Activated CD4-positive, alpha-beta T cell treated with anti-CD3 and anti-CD28 coated beads for 4 hours (primary cell): ENCODE data around the gene CSMD2.

ENCODE experiments used
- DNase-seq, 2 donors: peaks; one replicate each; pipeline ENCODE4 v3.0.0-alpha.2; 2020

The CSMD2 gene

DNA sequence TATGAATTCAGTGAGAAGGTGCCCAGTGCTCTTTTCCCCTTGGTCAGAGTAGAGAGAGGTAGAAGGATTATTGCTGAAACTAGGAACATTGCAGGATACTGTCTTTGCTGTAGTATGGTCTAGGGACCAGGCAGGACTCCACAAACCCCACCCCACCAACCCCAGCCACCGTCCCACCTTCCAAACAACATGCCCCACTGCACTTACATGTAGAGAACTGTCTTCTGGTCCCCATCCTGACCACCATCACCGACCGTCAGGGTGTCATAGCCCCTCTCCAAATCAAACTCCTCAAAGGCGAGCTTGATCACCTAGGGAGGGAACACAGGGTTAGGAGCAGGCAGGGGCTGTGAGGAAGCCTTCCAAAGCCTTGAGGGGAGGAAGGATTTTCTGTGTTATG, 372.8 kb downstream of the CSMD2 start:
- no peak for DNase-seq

GRCh38 chr1:33791251-33791650, 373.8 kb downstream of the CSMD2 start:
- DNase-seq, result no peak

DNA sequence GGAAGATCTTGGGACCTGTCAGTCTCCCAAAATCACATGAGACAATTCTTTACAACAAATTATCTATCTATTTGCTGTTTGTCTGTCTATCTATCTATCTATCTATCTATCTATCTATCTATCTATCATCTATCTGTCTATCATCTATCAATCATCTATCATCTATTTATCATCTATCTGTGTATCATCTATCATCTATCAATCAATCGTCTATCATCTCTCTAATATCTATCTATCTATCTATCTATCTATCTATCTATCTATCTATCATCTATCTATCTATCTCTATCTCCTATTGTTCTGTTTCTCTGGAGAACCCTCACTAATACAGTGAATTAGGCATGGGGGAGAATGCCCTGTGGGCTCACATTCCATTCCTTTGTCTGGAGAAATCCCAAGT, 374.5 kb downstream of the CSMD2 start:
- DNase-seq, result no peak

- DNase-seq, result no peak
These were observed 380.2 kb downstream of the CSMD2 start for GRCh38 chr1:33784876-33785275.

GRCh38 chr1:33782776-33783175, 382.3 kb downstream of the CSMD2 start:
- DNase-seq, result no peak

DNA sequence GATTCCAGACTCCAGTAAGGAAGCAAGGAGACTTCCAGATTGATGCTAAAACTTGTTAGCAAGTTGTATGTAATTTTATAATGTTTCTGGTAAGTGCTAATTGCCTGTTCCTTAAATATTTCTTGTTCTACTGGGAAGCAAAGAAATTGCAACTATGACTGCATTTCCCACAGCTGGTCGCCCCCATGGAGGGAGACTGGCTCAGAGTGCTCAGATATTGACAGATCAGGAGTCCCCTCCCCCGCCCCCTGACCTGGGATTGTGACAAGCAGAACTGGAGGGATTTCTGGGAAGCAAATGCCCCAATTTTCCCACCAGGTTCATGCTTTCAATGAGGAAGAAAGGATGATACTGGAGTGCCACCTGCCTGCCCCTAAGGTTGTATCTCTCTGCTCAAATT, 383.4 kb downstream of the CSMD2 start:
- DNase-seq, result no peak

GRCh38 chr1:33777337-33777736, 387.7 kb downstream of the CSMD2 start:
- no peak for DNase-seq

- DNase-seq, result no peak
These were observed 396.2 kb downstream of the CSMD2 start for GRCh38 chr1:33768821-33769220.

GRCh38 chr1:33768106-33768505, 396.9 kb downstream of the CSMD2 start:
- DNase-seq, result no peak

DNA sequence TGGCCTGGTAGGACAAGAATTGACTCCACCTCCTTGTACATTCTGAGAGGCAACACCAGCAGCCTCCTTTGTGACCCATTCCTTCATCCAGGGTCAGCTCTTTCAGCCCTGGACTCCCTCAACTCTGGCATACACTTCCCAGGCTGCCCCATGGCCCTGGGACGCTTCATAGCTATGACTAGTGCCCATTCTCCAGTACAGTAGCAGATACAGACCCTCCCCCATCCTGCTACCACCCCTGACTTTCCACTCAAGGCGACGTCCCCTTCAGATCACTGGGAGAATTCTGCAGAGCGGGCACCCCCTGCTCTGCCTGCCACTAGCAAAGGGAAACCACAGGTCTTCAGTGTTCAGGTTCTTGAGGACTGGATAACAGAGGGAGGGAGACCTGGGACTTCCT, 400.9 kb downstream of the CSMD2 start:
- DNase-seq, result no peak

DNA sequence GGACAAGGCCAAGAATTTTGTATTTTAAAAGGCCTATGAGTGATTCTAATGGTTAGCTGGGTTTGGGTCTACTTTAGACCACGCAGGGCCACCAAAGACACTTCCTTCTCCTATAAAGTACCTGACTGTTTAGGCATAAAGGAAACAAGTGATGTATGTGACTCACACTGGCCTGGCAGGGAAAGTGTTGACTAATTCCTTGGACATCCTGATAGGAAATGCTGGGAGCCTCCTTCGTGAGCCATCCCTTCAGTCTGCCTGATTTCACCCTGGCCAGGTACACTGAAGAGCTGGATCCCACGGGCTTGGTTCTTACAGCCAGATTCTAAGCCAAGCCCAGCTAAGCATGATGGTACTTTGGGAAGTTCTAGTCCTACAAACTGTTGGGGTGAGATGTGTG, 401.6 kb downstream of the CSMD2 start:
- no peak for DNase-seq

GRCh38 chr1:33762962-33763361, 402.1 kb downstream of the CSMD2 start:
- DNase-seq, result no peak

DNA sequence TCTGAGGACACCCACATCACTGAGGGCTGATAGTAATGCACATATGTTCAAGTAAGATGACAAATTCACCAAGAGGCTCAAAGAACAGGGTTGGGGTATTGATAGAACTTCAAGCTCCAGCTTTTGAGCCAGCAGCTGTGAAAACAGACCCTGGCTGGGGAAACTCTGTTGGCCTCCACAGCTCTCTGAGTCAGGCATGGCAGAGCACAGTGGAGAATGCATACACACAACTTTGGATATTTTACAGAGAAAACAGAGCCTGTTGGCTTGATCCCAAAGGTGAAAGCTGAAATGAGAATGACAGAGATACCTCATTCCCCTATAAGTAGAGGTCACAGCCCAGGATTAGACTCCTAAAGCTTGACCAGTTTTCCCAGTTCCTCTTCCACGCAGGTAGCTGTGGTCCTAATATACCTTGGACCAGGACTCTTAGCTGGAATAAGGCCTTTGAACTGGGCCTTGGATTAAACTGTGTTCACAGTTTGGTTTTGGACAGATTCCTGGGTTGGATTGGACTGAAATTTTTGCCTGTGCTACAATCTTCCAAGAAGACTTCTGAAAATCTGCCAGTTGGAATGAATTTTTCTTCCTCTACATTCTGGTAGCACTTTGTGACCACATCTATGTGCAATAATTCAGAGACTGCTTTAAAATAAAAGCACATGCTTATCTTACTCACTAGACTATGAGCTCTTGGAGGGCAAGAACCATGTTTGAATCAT, 402.8 kb downstream of the CSMD2 start:
- DNase-seq, result no peak

- no peak for DNase-seq
These were observed 406.3 kb downstream of the CSMD2 start for GRCh38 chr1:33758698-33759097.

- no peak for DNase-seq
These were observed 411.8 kb downstream of the CSMD2 start for GRCh38 chr1:33753087-33753856.

DNA sequence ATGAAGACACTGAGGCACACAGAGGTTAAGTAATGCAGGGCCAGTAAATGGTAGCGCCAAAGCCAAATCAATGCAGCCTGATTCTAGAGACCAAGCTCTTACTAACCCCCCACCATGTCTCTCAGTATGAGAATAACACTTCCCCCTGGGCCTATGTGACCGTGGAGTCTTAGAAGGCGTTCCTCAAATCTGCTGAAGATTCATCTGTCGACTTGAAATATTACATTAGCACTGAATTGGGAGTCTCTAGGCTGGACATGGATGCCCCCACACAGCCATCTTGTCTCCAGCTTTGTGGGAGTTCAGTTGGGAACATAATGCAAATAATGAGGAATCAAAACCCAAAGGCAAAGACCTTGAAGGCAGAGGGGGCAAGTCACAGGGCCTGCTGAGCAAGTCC, 419.1 kb downstream of the CSMD2 start:
- DNase-seq, result no peak

DNA sequence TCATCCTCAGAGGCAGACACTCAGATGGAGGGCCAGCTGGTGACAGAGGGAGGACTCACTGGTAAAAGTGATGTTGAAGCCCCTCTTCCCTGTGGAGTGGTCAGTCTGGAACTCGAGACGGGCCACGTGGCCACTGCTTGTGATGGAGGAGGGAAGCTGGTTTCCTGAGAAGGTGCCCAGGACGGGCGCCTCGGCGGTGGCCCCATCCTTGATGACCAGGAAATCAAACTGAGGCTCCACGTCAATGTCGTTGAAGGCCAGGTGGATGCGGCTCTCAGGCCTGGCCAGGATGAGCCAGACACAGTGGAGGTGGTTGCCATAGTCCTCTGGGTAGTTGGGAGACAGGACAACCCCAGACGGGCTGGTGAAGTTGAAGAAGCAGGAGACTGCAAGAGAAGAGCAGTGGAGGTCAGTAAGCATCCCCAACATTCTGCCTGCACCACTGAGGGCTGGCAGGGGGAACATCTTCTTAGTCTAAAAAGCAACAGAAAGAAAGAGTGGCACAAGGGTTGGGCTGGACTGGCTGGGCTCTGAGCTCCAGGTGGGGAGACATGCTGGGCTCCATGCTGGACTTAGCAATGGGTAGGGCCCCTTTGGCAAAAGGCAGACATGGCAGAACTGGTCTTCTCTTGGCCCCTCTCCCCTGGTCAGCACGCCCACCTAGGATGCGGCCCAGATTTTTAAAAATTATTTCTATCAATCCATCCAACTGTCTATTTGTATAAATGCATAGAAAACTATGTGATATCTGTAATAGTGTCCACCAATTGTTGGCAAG, 421.6 kb downstream of the CSMD2 start:
- no peak for DNase-seq

GRCh38 chr1:33742663-33743062, 422.4 kb downstream of the CSMD2 start:
- DNase-seq, result no peak

- DNase-seq, result no peak
These were observed 423.3 kb downstream of the CSMD2 start for GRCh38 chr1:33741749-33742148.

GRCh38 chr1:33740040-33740744, 424.8 kb downstream of the CSMD2 start:
- DNase-seq, result no peak

DNA sequence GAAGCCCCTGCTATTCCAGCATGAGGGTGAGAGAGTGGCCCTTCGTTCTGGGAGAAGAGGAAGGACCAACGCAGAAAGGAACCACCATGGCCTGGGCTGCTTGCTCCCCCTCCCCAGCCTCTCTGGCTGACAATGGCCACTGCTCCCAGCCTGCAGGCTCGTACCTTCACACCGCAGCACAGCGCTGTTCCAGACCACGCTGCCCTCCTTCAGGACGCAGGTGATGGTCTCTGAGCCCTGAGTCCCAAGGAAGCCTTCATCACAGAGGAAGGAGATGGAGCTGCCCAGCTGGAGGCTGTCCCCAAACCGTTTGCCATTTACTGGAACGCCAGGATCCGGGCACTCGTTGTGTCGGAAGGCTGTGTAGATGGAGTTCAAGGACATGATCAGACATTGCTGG, 426.1 kb downstream of the CSMD2 start:
- no peak for DNase-seq

DNA sequence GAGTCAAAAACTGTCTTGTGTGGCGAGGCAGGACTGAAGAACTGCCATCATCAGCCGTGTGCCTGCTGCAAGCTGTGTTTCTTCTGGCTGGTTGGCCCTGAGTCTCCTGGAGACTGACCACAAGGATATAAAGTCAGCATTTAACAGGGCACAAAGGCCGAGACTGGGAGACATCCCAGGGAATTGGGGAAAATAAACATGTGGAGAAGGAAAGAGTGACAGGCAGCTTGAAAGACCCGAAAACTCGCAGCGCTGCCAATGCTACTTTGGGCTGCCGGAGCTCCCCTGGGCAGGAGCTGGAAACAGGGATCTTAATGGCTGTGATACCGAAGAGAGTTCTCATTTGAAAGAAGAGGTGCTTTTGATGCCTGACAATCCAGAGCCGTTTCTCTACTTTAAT, 426.5 kb downstream of the CSMD2 start:
- DNase-seq, result no peak

GRCh38 chr1:33736496-33736895, 428.5 kb downstream of the CSMD2 start:
- DNase-seq, result no peak
